ENCODE data around the gene SFXN3.

The SFXN3 gene

GRCh38 chr10:101080933-101081931 lies 50.2 kb downstream of the SFXN3 start:
- no peak overlapping the region for H3K4me3 ChIP-seq (ENCODE audit: control insufficient read depth, low read depth, low read length)
- TF ChIP-seq CTCF (conservative IDR thresholded peaks at IDR 0.05; ENCODE audit: control insufficient read depth, insufficient read depth, low read depth, low read length), result no peak
- peak; percentile 18 for DNase-seq (ENCODE audit: low read depth)

- H3K4me3 ChIP-seq (ENCODE audit: control insufficient read depth, low read depth, low read length), result no peak overlapping the region
- DNase-seq (ENCODE audit: low read depth), result peak; percentile 15
- no peak for TF ChIP-seq CTCF (conservative IDR thresholded peaks at IDR 0.05; ENCODE audit: control insufficient read depth, insufficient read depth, low read depth, low read length)
Observed at GRCh38 chr10:101085846-101086245, 54.8 kb downstream of the SFXN3 start.

- TF ChIP-seq CTCF (conservative IDR thresholded peaks at IDR 0.05; ENCODE audit: control insufficient read depth, insufficient read depth, low read depth, low read length), result no peak
- no peak overlapping the region for H3K4me3 ChIP-seq (ENCODE audit: control insufficient read depth, low read depth, low read length)
- no peak for DNase-seq (ENCODE audit: low read depth)
Observed at GRCh38 chr10:101087376-101087775, 56.3 kb downstream of the SFXN3 start.

GRCh38 chr10:101087965-101088364 lies 56.9 kb downstream of the SFXN3 start:
- TF ChIP-seq CTCF (conservative IDR thresholded peaks at IDR 0.05; ENCODE audit: control insufficient read depth, insufficient read depth, low read depth, low read length), result no peak
- H3K4me3 ChIP-seq (ENCODE audit: control insufficient read depth, low read depth, low read length), result no peak overlapping the region
- no peak for DNase-seq (ENCODE audit: low read depth)

GRCh38 chr10:101089520-101090299 lies 58.7 kb downstream of the SFXN3 start:
- no peak overlapping the region for H3K4me3 ChIP-seq (ENCODE audit: control insufficient read depth, low read depth, low read length)
- DNase-seq (ENCODE audit: low read depth), result no peak
- no peak for TF ChIP-seq CTCF (conservative IDR thresholded peaks at IDR 0.05; ENCODE audit: control insufficient read depth, insufficient read depth, low read depth, low read length)

- H3K4me3 ChIP-seq (ENCODE audit: control insufficient read depth, low read depth, low read length), result no peak overlapping the region
- DNase-seq (ENCODE audit: low read depth), result no peak
- TF ChIP-seq CTCF (conservative IDR thresholded peaks at IDR 0.05; ENCODE audit: control insufficient read depth, insufficient read depth, low read depth, low read length), result no peak
Observed at GRCh38 chr10:101090597-101090996, 59.6 kb downstream of the SFXN3 start.

Data from fibroblast of mammary gland (primary cell).